GM19193 (cell line): Measurements from ENCODE around the gene MAN2B2.

Experiments used
- POLR2A ChIP-seq: IDR thresholded peaks from 4 replicates; pipeline ENCODE4 v1.6.1; 2011; ENCODE audit not compliant: insufficient read depth, insufficient read length; ENCODE audit errors: extremely low read depth

The MAN2B2 gene

GRCh38 chr4:6556263-6556662, 18.7 kb upstream of the MAN2B2 start:
- TF ChIP-seq POLR2A = no peak

- TF ChIP-seq POLR2A = no peak
These were observed 17.8 kb upstream of the MAN2B2 start for GRCh38 chr4:6557185-6557584.

GRCh38 chr4:6557856-6558255, 17.1 kb upstream of the MAN2B2 start:
- no peak for TF ChIP-seq POLR2A

GRCh38 chr4:6560416-6561172, 14.4 kb upstream of the MAN2B2 start:
- no peak for TF ChIP-seq POLR2A

- TF ChIP-seq POLR2A = no peak
These were observed 13.8 kb upstream of the MAN2B2 start for GRCh38 chr4:6561173-6561516.

- no peak for TF ChIP-seq POLR2A
These were observed 13.2 kb upstream of the MAN2B2 start for GRCh38 chr4:6561706-6562371.

GRCh38 chr4:6562931-6563901, 11.8 kb upstream of the MAN2B2 start:
- TF ChIP-seq POLR2A = no peak

GRCh38 chr4:6563935-6564645, 10.9 kb upstream of the MAN2B2 start:
- TF ChIP-seq POLR2A = no peak

- TF ChIP-seq POLR2A = no peak
These were observed 9.1 kb upstream of the MAN2B2 start for GRCh38 chr4:6565691-6566390.

- TF ChIP-seq POLR2A = no peak
These were observed 8.4 kb upstream of the MAN2B2 start for GRCh38 chr4:6566391-6567190.

GRCh38 chr4:6567218-6567617, 7.8 kb upstream of the MAN2B2 start:
- no peak for TF ChIP-seq POLR2A

GRCh38 chr4:6568148-6568547, 6.8 kb upstream of the MAN2B2 start:
- no peak for TF ChIP-seq POLR2A

GRCh38 chr4:6568689-6569332, 6.2 kb upstream of the MAN2B2 start:
- no peak for TF ChIP-seq POLR2A

GRCh38 chr4:6571608-6572007, 3.4 kb upstream of the MAN2B2 start:
- TF ChIP-seq POLR2A = no peak

- TF ChIP-seq POLR2A = no peak
These were observed 1.4 kb upstream of the MAN2B2 start for GRCh38 chr4:6573551-6573950.
